ENCODE measurements around the gene LRP1B.

Gene LRP1B

DNA sequence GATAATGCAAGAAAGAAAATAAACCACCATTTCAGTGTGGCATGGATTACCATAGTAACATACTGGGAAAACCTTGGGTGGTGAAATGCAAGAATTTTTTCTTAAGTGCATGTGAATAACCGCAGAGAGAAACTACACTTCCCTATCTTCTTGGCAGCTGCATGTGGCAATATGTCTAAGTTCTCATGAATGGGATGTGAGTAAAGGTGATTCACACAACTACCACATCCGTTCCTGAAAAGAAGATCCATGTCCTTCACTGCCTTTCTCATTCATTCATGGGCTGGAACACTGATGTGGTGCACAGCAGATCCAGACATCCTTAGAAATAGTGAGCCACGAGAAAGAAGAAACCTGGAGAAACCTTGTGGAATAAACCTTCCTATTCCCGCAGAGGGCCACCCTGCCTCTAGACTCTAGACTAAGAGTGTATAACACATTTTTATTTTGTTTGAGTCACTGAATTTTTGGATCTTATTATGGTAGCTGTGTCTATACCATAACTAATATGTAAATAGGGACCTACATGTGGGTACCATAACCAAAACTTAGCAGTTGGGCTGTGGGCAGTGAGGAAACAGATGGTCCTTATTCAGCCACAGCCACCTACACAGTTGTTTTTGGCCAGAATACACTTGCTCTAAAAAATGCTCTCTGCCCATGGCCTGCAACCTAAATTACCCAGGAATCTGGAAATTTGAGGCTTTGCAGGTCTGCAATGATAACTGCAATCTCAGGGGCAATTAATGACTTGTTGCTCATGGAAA, 573.3 kb downstream of the LRP1B start:
- no peak for DNase-seq

DNA sequence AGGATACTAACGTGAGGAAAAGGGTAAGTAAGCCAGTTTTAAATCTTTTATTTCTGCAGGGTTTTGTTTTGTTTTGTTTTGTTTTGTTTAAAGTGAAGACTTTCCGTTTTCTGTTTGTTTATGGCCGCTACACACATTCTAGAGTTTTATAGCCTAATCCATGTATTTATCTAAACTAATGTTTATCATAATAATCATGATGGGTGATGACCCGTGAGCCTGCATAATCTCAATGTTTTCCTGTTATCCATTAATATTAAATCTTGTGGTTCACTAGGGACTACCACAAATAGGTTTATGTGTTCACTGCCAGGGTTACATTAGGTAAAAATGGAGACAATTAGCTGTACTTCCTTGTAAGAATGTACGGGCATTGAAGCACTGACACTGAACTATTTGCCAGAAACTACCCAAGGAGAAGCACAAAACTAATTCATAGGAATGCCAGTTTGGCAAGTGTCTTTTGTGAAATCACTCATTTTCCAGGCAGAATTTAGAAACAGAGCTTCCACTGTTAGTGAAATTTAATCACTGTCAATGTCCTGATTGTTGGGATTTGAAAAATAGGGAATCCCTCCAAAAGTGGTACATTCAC, 574.8 kb downstream of the LRP1B start:
- no peak for DNase-seq

DNA sequence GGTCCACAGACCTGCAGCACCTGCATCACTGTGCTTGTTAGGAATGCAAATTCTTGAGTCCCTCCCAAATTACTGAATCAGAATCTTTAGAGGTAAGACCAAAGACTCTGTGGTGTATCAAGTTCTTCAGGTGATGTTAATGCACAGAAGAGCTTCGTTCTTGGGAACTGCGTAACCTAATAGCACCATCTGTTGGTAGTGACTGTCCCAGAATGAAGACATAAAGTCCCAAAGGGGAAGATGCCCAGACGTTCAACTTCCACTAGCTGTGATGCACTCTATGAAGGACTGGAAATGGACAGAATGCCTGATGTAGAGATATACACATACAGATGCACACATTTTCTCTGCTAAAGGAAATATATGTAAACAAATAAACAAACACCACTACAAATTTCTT, 576.0 kb downstream of the LRP1B start:
- no peak for DNase-seq

DNA sequence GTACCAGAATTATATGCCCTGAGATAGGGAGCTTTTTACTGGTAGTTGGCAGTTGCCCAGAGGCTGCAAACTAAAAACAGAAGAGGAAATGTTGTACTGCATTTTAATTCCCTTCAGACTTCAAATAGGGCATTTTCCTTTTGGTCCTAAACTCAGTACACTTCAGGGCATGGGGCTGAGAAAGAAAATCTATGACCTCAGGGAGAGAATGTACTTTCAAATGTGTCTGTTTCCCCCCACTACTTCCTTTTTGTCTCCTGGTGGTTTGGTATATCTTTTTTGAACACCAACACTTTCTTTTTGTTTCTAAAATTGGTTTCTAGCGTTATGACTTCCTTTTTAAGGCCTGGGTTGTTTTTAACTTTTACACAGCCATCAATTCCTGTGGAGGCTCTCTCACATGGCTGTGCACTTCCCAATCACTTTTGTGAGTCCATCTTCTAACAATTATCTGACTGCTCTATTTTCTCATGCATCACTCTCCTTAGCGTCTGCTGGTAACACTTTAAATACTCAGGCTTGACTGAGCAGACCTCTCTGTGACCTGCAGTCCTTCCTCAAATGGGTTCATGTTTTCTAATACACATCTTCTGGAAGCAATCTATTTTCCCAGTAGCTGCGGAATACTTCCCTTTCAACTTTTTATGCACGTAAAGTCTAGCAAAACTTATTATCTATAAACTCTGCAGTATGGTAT, 596.0 kb downstream of the LRP1B start:
- DNase-seq: no peak

DNA sequence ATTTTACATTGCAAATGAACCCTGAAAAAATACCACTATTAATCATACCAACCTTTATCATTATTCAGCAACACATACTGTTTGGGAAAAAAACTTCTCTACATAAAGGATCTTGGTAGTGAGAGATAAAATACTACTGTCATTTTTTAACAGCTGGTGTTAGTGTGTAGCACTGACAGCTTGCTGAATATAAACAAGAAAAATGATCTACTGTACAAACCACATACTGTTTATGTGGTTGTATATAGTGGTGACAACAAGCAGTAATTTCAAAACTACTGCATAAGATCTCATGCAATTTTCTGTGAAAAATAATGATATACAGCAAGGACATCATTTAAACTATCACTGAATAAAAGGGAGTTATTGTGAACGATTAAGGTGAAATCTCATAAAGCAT, 601.2 kb downstream of the LRP1B start:
- no peak for DNase-seq

DNA sequence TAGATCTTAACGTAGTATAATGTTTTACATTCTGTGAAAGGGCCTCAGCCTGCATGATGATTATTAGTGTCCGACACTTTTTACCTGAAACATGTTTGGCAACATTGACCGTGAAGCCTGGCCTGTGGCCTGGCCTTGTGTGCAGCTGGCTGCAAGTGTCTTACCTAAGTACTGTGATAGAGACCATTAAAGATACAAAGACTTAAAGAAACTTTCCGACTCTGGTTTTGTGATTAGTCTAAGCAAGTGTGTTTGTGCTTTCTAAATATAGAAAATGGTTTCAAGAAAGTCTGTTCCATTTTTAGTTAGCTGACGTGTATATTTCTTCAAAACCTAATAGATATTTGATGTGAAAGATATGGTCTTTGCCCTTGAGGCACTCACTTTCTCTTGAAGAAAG, 601.8 kb downstream of the LRP1B start:
- DNase-seq: no peak

DNA sequence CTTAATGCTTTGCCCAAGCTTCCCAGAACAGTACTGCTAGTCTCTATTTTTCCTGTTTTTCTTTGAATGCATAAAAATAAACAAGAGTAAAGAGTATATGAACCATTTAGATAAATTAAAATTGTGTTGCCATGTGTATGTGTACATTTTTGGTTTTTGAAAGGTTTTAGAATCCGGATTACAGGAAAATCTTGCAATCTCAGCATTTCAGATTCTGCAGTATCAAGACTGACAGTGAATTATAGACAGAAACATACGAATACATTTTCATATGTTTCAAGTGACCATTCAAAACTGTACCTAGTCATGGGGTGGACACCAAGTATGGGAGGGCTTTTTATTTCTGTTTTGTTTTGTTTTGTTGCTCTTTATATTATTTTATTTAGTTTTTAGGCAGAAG, 604.1 kb downstream of the LRP1B start:
- DNase-seq: no peak

DNA sequence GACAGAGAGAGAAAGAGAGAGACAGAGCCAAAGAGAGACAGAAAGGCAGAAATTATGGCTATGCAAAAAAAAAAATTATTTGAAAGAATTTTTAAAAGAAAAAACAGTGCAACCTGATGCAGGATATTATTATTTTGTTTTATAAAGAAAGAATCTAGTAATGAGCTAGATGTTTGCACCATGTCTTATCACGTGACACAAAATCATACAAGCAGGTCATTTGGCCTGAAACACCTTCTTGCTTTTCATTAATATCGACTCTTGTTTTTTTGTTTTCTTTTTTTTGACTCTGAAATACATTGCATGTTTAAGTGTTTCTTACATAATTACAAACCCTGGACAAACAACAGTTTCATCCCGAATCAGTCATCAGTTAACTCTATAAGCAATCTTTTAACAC, 606.0 kb downstream of the LRP1B start:
- no peak for DNase-seq

DNA sequence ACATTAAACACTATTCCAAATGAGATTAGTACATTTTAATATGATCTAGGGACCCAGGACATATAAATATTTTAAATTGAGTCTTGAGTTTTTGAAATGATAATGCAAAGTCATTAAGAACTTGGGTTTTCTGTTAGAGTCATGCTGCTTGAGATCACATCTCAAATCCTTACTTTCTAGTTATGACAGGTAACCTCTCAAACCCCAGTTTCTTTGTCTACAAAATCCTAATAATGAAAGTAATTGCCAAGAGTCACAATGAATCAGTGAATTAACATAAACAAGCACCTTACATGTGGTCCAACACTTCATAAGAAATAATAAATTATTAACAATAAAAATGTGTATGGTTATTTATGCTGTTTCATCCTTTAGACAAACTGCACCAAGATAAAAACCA, 607.6 kb downstream of the LRP1B start:
- no peak for DNase-seq

DNA sequence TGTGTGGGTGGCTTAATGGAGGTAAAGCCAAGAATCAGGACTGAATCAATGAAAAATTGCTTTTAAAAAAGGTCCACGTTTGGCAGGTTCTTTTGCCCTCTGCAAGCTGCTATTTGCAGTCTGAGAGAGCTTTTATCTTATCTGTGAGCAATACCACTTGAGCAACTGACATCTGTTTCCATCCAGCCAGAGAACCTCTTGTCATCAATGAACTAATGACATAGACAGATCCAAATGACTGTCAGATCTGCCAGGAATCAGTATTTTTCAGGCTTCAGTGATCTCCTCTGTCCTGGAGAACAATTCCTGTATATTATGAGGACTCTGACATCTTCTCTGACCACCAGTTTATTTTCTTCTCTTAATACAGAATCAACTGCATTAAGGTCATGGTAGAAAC, 608.1 kb downstream of the LRP1B start:
- no peak for DNase-seq

DNA sequence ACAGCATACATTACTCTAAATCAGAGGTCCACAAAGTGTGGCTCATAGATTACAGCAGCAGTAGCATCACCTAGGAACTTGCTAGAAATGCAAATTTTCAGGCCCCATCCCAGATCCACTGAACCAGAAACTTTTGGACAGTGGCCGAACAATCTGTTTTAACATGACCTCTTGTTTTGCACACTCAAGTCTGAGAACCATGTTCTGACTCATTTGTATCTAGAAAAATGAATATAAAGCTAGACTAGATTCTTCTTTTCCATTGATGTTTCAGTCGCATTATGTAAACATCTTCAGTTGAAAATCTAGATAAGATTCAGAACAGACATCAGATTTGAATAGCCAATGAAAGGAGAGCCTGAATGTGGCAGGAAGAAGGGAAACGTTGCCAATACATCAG, 608.8 kb downstream of the LRP1B start:
- no peak for DNase-seq

DNA sequence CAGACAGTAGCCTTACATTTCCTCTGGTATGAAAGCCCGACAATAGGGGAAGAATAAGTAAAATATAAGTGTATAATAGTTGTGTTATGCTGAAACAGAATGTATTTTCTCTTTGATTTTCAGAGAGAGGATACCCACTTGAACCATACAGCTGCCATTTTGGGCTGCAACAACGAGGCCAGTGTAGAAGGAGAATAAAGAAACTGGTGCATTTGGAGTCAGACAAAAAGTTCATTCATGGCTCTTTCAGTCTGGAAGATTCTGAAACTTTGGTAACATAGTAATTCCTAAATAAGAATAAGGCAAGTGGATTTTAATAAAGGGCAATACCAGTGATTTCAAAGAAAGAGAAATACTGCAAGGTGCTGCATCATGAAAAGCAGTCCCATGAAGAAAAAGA, 610.9 kb downstream of the LRP1B start:
- no peak for DNase-seq

DNA sequence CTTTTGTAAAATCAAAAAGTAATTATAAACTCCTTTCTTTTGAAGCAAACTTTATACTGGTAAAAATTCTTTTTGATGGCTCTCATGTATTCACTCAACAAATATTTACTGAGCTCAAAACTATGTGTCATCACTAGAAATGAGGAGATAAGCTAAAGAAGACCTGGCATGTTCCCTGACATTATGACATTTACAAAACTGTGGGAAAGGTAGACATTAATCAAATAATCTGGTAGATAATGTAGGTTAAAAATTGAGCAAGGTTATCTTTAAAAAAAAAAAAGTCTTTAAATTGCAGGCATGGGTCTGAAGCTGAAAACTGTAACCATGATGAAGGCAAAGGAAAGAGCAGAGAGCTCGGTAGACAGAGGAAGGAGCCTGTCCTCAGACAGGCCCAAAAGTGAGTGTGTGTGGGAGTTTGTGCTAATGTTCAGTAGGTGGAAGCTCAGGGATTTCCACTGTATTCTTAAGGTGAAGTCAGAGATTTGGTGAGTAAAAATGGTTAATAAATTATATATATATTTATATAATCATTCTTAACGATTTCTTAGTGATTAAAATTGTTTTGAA, 612.9 kb downstream of the LRP1B start:
- no peak for DNase-seq

DNA sequence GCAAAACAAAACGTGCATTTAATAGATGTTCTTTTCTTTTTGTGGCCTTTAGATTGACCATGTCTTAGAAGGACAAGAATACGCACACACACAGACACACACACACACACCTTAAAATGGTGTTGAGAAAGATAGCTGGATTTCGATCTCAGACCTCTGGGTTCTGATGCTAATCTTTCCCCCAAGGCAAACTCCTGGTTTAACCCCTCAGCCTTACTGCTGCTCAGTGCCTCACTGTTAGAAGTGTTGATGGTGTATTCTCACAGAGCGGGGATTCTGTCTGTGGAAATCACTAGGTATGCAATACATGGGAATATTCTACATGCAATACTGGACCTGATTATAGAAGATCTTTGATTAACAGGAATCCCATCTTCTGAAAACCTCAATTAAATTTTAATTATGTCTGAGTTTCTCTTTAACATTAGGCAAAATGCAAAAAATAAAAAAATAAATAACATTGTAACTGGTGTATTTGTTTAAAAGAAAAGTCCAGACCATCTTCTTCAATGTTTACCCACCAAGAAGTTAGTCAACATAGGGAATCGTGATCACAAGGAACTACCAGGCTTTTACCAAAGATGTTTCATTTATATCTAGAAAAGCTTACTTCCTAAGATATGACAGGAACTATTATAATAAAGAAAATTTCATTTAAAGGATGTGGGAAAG, 613.5 kb downstream of the LRP1B start:
- DNase-seq: no peak

DNA sequence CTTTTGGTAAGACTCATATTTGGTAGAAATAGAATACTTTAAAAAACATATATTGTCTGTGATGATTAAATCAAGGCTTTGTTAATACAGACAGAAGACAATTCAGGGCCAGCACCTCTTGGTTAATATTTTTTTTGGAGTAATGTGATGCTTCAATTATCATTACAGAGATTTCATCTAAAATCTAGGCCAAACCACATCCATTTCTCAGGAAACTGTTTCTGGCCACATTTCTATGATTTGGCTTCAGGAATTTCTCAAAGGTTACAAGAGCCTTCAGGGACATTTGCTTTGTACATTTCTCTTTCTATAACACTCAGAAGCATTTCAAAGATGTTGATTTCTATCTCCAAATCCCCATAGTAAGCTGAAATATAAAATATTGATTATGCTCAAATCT, 614.9 kb downstream of the LRP1B start:
- DNase-seq: no peak

DNA sequence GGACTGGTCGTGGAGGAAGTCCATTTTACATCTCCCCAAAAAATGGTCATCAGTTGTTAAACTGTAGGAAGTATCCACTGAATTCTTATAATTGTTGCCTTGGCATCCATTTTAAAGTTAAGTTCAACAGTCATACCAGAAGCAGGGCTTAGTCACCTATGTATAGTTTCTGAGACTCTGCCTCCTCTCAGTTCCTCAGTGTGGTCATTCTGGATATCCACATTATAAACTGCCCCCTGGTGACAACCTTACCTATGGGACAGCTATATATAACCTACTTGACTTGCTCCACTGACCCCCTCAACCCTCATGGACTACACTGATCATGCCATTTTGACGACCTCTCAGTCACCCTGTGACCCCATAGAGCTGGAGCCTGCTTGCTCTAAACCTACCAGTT, 617.0 kb downstream of the LRP1B start:
- DNase-seq: no peak

DNA sequence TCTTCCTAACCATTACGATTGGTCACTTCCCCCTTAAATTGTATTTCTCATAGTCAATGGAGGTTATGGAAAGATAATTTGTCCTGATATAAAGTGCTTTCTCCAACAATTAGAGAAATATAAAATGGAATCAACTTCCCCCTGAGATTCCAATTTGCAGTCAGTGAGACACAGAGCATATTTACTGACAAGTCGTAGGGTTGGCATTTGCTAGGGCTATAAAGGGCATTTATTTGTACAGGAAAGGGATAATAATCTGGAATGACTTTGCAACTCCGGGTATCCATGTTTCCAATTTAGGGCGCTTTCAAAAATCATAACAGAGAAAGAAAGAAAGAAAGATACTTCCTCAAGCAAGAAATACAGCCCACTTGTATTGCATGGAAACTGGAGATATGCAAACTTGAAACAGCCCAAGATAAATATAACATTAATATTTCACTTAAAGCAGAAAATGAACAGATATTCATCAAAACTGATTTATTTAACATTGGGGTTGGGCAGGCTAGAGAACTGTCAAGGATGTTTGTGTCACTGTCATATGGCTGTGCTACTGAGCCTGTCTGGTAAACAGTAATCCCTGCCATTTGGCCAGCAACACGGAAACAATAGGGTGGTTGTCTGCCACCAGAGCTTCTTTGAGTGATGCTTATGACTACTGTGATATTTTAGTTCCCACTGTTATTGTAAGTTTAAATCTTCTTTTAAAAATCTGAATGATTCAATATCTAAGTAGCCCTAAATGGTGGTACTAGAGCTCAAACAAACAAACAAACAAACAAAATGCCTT, 621.8 kb downstream of the LRP1B start:
- no peak for DNase-seq

DNA sequence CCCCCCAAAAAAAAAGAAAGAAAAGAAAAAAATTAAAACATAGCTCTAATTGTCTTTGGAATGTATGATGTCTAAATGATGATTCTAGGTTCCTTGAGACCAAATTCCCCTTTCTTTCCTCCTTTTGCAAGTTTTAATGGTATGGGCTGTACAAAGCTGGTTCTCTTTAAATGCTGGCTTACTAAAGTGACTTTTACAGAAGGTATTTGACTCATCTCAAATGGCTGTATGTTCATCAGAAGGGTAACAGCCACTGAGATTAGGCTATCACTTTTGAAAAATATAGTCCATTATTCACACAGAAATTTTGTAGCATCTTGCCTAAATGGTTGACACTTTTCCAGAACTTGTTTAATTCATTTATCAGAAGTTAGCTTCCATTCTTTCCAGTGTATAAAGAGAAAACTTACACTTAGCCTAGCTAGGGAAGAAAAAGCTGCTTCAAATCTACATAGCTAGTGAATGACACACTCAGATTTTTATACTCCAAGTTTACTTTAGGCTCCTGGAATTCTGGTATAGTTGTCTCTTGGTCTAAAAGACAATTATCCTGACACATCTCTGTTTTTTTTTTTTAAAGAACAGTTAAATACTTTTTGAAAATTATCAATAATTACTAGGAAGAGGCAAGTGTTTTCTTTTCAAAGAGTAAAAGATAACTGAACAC, 622.6 kb downstream of the LRP1B start:
- no peak for DNase-seq

DNA sequence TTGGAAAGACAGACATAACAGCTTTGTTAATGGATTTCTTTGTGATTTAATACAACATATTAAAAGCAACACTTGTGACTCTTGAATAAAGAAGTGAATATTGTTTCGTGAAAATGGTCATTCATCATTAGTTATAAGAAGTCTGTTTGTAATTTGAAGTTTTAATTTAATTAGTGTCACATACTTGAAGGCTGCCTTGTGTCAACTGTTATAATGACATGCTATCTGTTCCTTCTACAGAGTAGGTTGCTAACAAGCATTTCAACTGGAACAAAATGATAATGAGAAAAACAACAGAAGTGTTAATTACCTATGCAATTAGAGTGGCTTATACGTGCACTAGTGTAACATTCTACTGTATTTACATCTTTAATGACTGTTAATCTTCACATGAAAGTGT, 624.7 kb downstream of the LRP1B start:
- DNase-seq: no peak

DNA sequence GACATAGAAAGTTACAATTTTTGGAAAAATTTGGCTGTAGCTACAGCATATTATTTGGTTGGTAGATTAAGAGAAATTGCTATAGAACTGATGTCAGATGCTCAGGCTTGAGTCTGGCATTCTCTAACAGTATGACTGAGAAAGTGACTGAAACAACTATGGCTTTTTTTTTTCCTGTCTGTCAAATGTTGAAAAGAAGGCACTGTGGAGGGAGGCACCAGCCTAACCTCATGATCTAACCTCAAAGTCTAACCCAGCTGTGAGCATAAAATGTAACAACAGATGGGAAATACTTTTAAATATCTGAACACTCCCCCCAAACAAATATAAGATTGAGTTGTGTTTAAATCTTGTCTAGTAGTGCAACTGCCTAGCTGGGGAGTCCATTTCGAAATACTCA, 629.1 kb downstream of the LRP1B start:
- no peak for DNase-seq

DNA sequence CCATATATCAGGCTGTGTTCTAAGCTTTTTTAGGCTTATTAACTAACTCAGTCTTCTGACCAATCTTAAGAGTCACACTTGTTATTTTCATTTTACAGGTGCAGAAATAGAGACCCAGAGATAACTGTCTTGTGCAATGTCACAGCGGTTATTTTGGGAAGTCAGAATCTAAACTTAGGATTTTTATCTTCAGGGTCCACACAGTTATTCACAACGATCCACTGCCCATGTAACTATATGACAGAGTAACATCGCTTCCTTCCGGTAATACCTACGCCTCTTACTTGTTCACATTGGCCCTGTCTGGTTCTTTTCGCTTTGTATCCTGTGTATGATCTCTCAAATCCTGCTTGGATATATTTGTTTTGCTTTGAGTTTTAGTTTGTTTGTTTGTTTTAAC, 631.7 kb downstream of the LRP1B start:
- no peak for DNase-seq

DNA sequence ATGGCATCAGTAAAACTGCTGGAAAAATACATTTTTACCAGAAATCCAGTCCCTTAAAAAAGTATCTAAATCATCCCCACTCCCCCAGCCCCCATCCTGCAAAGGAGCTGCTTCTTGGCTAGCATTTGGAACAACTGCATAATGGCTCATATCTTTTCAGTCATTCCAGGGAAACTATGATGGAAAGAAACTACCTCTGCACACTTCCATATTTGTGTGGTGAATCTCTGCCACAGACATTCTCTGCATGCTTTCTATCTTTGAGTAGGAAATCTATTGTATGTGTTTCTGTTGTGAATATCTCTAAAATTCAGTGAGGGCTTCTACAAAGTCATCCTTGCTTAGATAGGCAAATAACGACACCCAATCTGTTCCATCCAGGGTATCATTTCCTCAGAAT, 632.3 kb downstream of the LRP1B start:
- DNase-seq: no peak

Measured in stimulated activated naive CD4-positive, alpha-beta T cell treated with Interleukin-2 at 50 U/mL for 16 hours (primary cell).